ENCODE results near the gene ANO6. TPM values are rescaled to one million over a fixed set of nuclear protein-coding genes. Genes with fewer than 3 reads are reported as not detected.

ANO6 gene
- total and polyA plus RNA-seq, 10 donors: 2.3 to 38.5 (median 31.7) TPM

GRCh38 chr12:45348986-45349385 is 133.1 kb downstream of the ANO6 start:
- no peak for DNase-seq
- WGBS, 5 donors: 77 to 88% (median 80%) methylated on average over 1 of the region's 1 CpG
- no peak overlapping the region for H3K4me3 ChIP-seq
- H3K27ac ChIP-seq: no peak overlapping the region
- peaks cover 0 to 8% (median 0%) of the 10 kb centered on the region in 8 donors for H3K9me3 ChIP-seq
- H3K4me1 ChIP-seq: no peaks in the 10 kb centered on the region
- TF ChIP-seq CTCF (IDR thresholded peaks at IDR 0.05 in 8 of 11, conservative IDR thresholded peaks at IDR 0.05 in 3 of 11) (no peak), POLR2A (IDR thresholded peaks at IDR 0.05) (no peak), POLR2AphosphoS5 (IDR thresholded peaks at IDR 0.05) (no peak)
- no peaks in the 10 kb centered on the region for H3K27me3 ChIP-seq (replicated peaks in 1 of 7)
- intact Hi-C loops (cut with DNase I; ENCODE audit: low total_unique reads): no loop called here
- H3K36me3 ChIP-seq: peaks cover 0 to 73% (median 31%) of the 10 kb centered on the region in 6 donors

GRCh38 chr12:45349916-45350315 is 134.0 kb downstream of the ANO6 start:
- intact Hi-C loops (cut with DNase I; ENCODE audit: low total_unique reads): no loop called here
- H3K27me3 ChIP-seq (replicated peaks in 1 of 7): no peaks in the 10 kb centered on the region
- H3K4me3 ChIP-seq: no peak overlapping the region
- peaks cover 0 to 8% (median 0%) of the 10 kb centered on the region in 8 donors for H3K9me3 ChIP-seq
- TF ChIP-seq POLR2A (IDR thresholded peaks at IDR 0.05): no peak
- no peak for TF ChIP-seq POLR2AphosphoS5 (IDR thresholded peaks at IDR 0.05)
- no peak for TF ChIP-seq CTCF (IDR thresholded peaks at IDR 0.05 in 8 of 11, conservative IDR thresholded peaks at IDR 0.05 in 3 of 11)
- H3K27ac ChIP-seq: no peak overlapping the region
- H3K4me1 ChIP-seq: no peaks in the 10 kb centered on the region
- H3K36me3 ChIP-seq: peaks cover 0 to 80% (median 31%) of the 10 kb centered on the region in 6 donors
- whole genome bisulfite sequencing, 5 donors: 87 to 100% (median 100%) methylated on average over 1 of the region's 1 CpG
- DNase-seq: no peak

DNA sequence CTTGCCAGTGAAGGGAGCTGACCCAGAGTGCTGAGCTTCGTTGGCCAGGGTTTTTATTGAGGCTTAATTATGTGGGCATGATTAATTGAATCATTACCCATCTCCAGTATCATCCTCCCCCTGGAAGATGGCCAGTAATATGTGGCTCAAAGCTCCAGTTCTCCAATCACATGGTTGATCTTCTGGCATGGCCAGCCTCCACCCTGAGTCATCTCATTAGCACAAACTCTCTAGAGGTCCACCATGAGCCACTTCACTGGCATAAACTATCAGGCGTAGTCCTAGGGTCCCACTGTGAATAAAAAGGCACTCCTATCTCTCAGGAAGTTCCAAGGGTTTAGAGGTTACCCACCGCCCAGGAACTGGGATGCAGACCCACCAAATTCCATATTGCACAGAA is 135.0 kb downstream of the ANO6 start:
- TF ChIP-seq CTCF (IDR thresholded peaks at IDR 0.05 in 8 of 11, conservative IDR thresholded peaks at IDR 0.05 in 3 of 11) (no peak), POLR2AphosphoS5 (IDR thresholded peaks at IDR 0.05) (no peak), POLR2A (IDR thresholded peaks at IDR 0.05) (no peak)
- no peak for DNase-seq
- 93 to 99% (median 95%) methylated on average over 3 of the region's 3 CpGs for WGBS, 5 donors

GRCh38 chr12:45351921-45352670 is 136.2 kb downstream of the ANO6 start:
- 78 to 88% (median 82%) methylated on average over 10 of the region's 10 CpGs for whole genome bisulfite sequencing, 5 donors
- no peaks in the 10 kb centered on the region for H3K27me3 ChIP-seq (replicated peaks in 1 of 7)
- intact Hi-C loops (cut with DNase I; ENCODE audit: low total_unique reads): no loop called here
- H3K4me3 ChIP-seq: no peak overlapping the region
- H3K9me3 ChIP-seq: peaks cover 0 to 8% (median 0%) of the 10 kb centered on the region in 8 donors
- H3K4me1 ChIP-seq: no peaks in the 10 kb centered on the region
- peaks cover 0 to 85% (median 30%) of the 10 kb centered on the region in 6 donors for H3K36me3 ChIP-seq
- TF ChIP-seq POLR2AphosphoS5 (IDR thresholded peaks at IDR 0.05) (no peak), CTCF (IDR thresholded peaks at IDR 0.05 in 8 of 11, conservative IDR thresholded peaks at IDR 0.05 in 3 of 11) (no peak), POLR2A (IDR thresholded peaks at IDR 0.05) (no peak)
- DNase-seq: no peak
- H3K27ac ChIP-seq: no peak overlapping the region

More for the DNA sequence above, 135.0 kb downstream of the ANO6 start:
- Histone ChIP-seq H3K4me3 (no peak overlapping the region), H3K27ac (no peak overlapping the region), H3K27me3 (replicated peaks in 1 of 7) (no peaks in the 10 kb centered on the region), H3K36me3 (peaks cover 0 to 88% (median 31%) of the 10 kb centered on the region in 6 donors), H3K4me1 (no peaks in the 10 kb centered on the region), H3K9me3 (peaks cover 0 to 8% (median 0%) of the 10 kb centered on the region in 8 donors)
- intact Hi-C loops (cut with DNase I; ENCODE audit: low total_unique reads): no loop called here
